ENCODE measurements around the gene MAGIX.
"Not testable (repeated sequence)": the region's sequence is repeated elsewhere in the genome, so short reads cannot be mapped to it uniquely, and the experiment has no call there.

DNA sequence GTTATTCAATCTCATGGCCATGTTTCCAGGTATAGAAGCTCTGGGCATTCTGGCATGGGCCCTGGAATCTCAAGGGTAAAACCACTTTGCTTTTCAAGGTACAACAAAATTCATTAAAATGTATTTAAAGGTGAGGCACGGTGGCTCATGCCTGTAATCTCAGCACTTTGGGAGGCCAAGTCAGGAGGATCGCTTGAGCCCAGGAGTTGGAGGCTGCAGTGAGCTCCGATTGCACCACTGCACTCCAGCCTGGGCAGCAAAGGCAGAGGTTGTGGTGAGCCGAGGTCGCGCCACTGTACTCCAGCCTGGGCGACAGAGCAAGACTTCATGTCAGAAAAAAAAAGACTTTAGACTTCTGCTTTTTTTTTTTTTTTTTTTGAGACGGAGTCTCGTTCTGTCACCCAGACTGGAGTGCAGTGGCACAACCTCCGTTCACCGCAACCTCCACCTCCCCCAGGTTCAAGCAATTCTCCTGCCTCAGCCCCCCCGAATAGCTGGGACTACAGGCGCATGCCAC, 34.8 kb upstream of the MAGIX start:
- not testable (repeated sequence) for TF ChIP-seq SUZ12 (IDR thresholded peaks at IDR 0.05; ENCODE audit: extremely low read depth, insufficient read depth, insufficient read length); YY1 (IDR thresholded peaks at IDR 0.05; ENCODE audit: insufficient read depth, insufficient read length)
